ENCODE results near the gene FLRT2.

The FLRT2 gene

DNA sequence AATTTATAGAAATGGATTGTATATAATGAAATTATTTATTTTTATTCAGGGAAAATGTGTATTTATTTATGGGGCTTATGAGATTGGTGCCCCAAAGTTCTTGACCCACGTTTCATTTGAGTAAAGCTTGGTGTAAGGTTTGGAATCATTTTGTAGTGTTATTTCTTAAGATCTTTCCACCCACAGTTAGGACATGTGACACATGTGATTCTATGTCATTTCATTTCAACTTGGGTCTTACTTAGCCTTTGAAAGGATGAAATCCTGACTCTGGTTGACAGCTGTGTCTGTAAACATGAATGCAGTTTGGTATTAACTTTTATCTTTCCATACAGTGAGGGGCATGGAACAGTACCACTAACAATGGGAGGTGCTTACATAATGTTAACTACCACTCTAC lies 51.7 kb downstream of the FLRT2 start:
- H3K4me3 ChIP-seq (ENCODE audit: control insufficient read depth, low read depth, low read length): no peak overlapping the region
- DNase-seq (ENCODE audit: low read depth): no peak
- TF ChIP-seq, protein P1, sequence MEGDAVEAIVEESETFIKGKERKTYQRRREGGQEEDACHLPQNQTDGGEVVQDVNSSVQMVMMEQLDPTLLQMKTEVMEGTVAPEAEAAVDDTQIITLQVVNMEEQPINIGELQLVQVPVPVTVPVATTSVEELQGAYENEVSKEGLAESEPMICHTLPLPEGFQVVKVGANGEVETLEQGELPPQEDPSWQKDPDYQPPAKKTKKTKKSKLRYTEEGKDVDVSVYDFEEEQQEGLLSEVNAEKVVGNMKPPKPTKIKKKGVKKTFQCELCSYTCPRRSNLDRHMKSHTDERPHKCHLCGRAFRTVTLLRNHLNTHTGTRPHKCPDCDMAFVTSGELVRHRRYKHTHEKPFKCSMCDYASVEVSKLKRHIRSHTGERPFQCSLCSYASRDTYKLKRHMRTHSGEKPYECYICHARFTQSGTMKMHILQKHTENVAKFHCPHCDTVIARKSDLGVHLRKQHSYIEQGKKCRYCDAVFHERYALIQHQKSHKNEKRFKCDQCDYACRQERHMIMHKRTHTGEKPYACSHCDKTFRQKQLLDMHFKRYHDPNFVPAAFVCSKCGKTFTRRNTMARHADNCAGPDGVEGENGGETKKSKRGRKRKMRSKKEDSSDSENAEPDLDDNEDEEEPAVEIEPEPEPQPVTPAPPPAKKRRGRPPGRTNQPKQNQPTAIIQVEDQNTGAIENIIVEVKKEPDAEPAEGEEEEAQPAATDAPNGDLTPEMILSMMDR (conservative IDR thresholded peaks at IDR 0.05; ENCODE audit: control insufficient read depth, insufficient read depth, low read depth, low read length): no peak

- TF ChIP-seq, protein P1 (conservative IDR thresholded peaks at IDR 0.05; ENCODE audit: control insufficient read depth, insufficient read depth, low read depth, low read length): no peak
- H3K4me3 ChIP-seq (ENCODE audit: control insufficient read depth, low read depth, low read length): no peak overlapping the region
- no peak for DNase-seq (ENCODE audit: low read depth)
Measured at GRCh38 chr14:85583380-85583779, 53.4 kb downstream of the FLRT2 start.

DNA sequence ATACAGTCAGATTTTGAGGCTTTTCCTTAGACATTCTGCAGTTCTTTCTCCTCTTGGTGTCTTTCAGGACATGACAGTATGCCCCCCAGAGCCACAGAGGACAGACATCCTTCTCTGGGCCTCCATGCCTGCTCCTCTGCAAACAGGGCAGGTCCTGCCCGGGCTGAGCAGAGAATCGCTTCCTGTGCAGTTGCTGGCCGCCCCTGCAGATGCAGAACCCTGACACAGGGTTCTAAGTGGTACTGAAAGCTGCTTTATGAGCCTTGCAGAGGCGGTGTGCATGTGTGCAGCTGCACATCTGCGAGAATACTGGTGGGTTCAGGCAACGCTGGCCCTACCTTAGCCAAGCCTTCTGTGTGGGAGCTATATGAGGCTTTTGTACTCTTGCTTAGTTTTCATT lies 54.5 kb downstream of the FLRT2 start:
- H3K4me3 ChIP-seq (ENCODE audit: control insufficient read depth, low read depth, low read length): no peak overlapping the region
- TF ChIP-seq, protein P1 (conservative IDR thresholded peaks at IDR 0.05; ENCODE audit: control insufficient read depth, insufficient read depth, low read depth, low read length): no peak
- DNase-seq (ENCODE audit: low read depth): no peak

GRCh38 chr14:85587151-85587711 lies 57.3 kb downstream of the FLRT2 start:
- peak; percentile 94 for DNase-seq (ENCODE audit: low read depth)
- TF ChIP-seq, protein P1 (conservative IDR thresholded peaks at IDR 0.05; ENCODE audit: control insufficient read depth, insufficient read depth, low read depth, low read length): no peak
- H3K4me3 ChIP-seq (ENCODE audit: control insufficient read depth, low read depth, low read length): no peak overlapping the region

- H3K4me3 ChIP-seq (ENCODE audit: control insufficient read depth, low read depth, low read length): no peak overlapping the region
- TF ChIP-seq, protein P1 (conservative IDR thresholded peaks at IDR 0.05; ENCODE audit: control insufficient read depth, insufficient read depth, low read depth, low read length): no peak
- peak; percentile 36 for DNase-seq (ENCODE audit: low read depth)
Measured at GRCh38 chr14:85590784-85591183, 60.8 kb downstream of the FLRT2 start.

GRCh38 chr14:85594217-85594616 lies 64.3 kb downstream of the FLRT2 start:
- no peak overlapping the region for H3K4me3 ChIP-seq (ENCODE audit: control insufficient read depth, low read depth, low read length)
- TF ChIP-seq, protein P1 (conservative IDR thresholded peaks at IDR 0.05; ENCODE audit: control insufficient read depth, insufficient read depth, low read depth, low read length): no peak
- no peak for DNase-seq (ENCODE audit: low read depth)

DNA sequence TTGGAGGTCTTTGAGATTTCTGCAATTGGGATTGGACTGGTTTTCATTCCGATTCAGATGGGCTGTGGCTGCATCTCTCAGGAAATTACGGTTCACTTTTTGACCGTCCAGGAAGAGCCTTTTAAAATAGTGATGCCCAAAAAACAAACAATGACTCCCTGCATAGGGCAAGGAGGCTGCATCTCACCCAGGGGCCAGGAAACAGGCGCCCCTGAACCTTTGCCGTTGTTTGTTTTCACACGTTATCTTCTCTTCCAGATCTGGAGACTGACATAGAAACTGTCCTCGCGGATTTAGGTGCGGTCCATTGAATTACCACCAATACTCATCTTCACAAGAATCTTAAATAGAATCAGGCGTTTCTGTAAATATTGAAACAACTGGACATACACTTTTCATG lies 66.0 kb downstream of the FLRT2 start:
- no peak overlapping the region for H3K4me3 ChIP-seq (ENCODE audit: control insufficient read depth, low read depth, low read length)
- no peak for DNase-seq (ENCODE audit: low read depth)
- TF ChIP-seq, protein P1 (conservative IDR thresholded peaks at IDR 0.05; ENCODE audit: control insufficient read depth, insufficient read depth, low read depth, low read length): no peak
